Measurements from ENCODE around the gene PTPN14.

- TF ChIP-seq CTCF (IDR thresholded peaks at IDR 0.05) (no peak), POLR2A (IDR thresholded peaks at IDR 0.05) (no peak)
Measured at GRCh38 chr1:214467078-214467585, 84.3 kb downstream of the PTPN14 start.
